Skin of body (tissue), 2 donors: ENCODE measurements around the gene FXN. TPM values are rescaled to one million over a fixed set of nuclear protein-coding genes. Genes with fewer than 3 reads are reported as not detected.
"Not testable (repeated sequence)": the region's sequence is repeated elsewhere in the genome, so short reads cannot be mapped to it uniquely, and the experiment has no call there.

Source experiments
- DNase-seq: peaks from one replicate; lab custom pipeline; 2025; lab: John Stamatoyannopoulos, UW
- total RNA-seq: library from RNA; depleted of rRNA; stranded (reverse); fragments of >200 nt; gene quantifications from one replicate; pipeline ENCODE4 v1.2.3, GENCODE V29; 2014

Gene FXN
- total RNA-seq, 1 donor from 2014 or later, result 2.4 TPM

GRCh38 chr9:69023650-69024049 is 11.9 kb upstream of the FXN start:
- no peak for DNase-seq

- DNase-seq, result peak; percentile 19
These were observed 8.0 kb upstream of the FXN start for GRCh38 chr9:69027355-69028097.

GRCh38 chr9:69028754-69029153 is 6.8 kb upstream of the FXN start:
- no peak for DNase-seq

GRCh38 chr9:69029535-69029934 is 6.0 kb upstream of the FXN start:
- no peak for DNase-seq

GRCh38 chr9:69030851-69031645 is 4.5 kb upstream of the FXN start:
- DNase-seq, result no peak

GRCh38 chr9:69034071-69034470 is 1.5 kb upstream of the FXN start:
- DNase-seq, result no peak

- DNase-seq, result no peak
These were observed 757 bp downstream of the FXN start for GRCh38 chr9:69036309-69036708.

- DNase-seq, result no peak
These were observed 1.2 kb downstream of the FXN start for GRCh38 chr9:69036799-69037198.

- DNase-seq, result no peak
These were observed 5.1 kb downstream of the FXN start for GRCh38 chr9:69040646-69041045.

GRCh38 chr9:69044240-69045219 is 9.0 kb downstream of the FXN start:
- no peak for DNase-seq

- DNase-seq, result no peak
These were observed 10.3 kb downstream of the FXN start for GRCh38 chr9:69045821-69046220.

- DNase-seq, result no peak
These were observed 11.2 kb downstream of the FXN start for GRCh38 chr9:69046723-69047122.

- no peak for DNase-seq
These were observed 11.8 kb downstream of the FXN start for GRCh38 chr9:69047371-69047770.

GRCh38 chr9:69049094-69049493 is 13.5 kb downstream of the FXN start:
- no peak for DNase-seq

GRCh38 chr9:69050936-69051335 is 15.4 kb downstream of the FXN start:
- DNase-seq, result not testable (repeated sequence)

- DNase-seq, result no peak
These were observed 19.4 kb downstream of the FXN start for GRCh38 chr9:69054989-69055388.

- DNase-seq, result no peak
These were observed 20.8 kb downstream of the FXN start for GRCh38 chr9:69056191-69056815.

- DNase-seq, result no peak
These were observed 22.5 kb downstream of the FXN start for GRCh38 chr9:69058101-69058500.

- no peak for DNase-seq
These were observed 25.2 kb downstream of the FXN start for GRCh38 chr9:69060766-69061165.

- DNase-seq, result no peak
These were observed 26.6 kb downstream of the FXN start for GRCh38 chr9:69062195-69062594.

GRCh38 chr9:69063839-69064238 is 28.3 kb downstream of the FXN start:
- DNase-seq, result no peak
